Vagina (tissue), 2 donors: ENCODE results near the gene LSM14A. TPM values are rescaled to one million over a fixed set of nuclear protein-coding genes. Genes with fewer than 3 reads are reported as not detected.
"Not testable (repeated sequence)": the region's sequence is repeated elsewhere in the genome, so short reads cannot be mapped to it uniquely, and the experiment has no call there.

ENCODE experiments used
- DNase-seq, 2 donors: peaks; one replicate each; pipeline ENCODE4 v3.0.0-alpha.2; 2017; ENCODE audit errors: extremely low spot score in 2 of 2
- H3K27ac ChIP-seq: fragments of 200-600 bp; sonication (generic); one replicate; pipeline ENCODE4 v1.5.1; 2019
- H3K27me3 ChIP-seq: fragments of 200-600 bp; sonication (generic); one replicate; pipeline ENCODE4 v1.5.1; 2019
- H3K36me3 ChIP-seq, 2 donors: fragments of 200-600 bp; sonication (generic); one replicate each; pipeline ENCODE4 v1.5.1; 2017 to 2019
- H3K4me1 ChIP-seq: fragments of 200-600 bp; sonication (generic); one replicate; pipeline ENCODE4 v1.5.1; 2019
- H3K4me3 ChIP-seq, 2 donors: fragments of 200-600 bp; sonication (generic); 1 replicate in 1 of 2; 2 replicates in 1 of 2; pipeline ENCODE4 v1.5.1; 2016 to 2019
- H3K9me3 ChIP-seq: fragments of 200-600 bp; sonication (generic); one replicate; pipeline ENCODE4 v1.5.1; 2019
- CTCF ChIP-seq, 3 experiments: fragments of 450-650 bp in 2 of 3; fragments of 200-600 bp in 1 of 3; sonication (generic) in 1 of 3; IDR thresholded peaks; one replicate each; pipeline ENCODE4 v1.5.1; 2017 to 2019; ENCODE audit warnings: antibody characterized with exemption in 3 of 3, mild to moderate bottlenecking in 2 of 3, moderate library complexity in 2 of 3
- POLR2A ChIP-seq, 2 donors: fragments of 450-650 bp; IDR thresholded peaks; one replicate each; pipeline ENCODE4 v1.6.1; 2017; ENCODE audit warnings: antibody characterized with exemption in 2 of 2, mild to moderate bottlenecking in 2 of 2, moderate library complexity in 2 of 2
- POLR2AphosphoS5 ChIP-seq, 2 donors: sonication (generic); formaldehyde crosslinking; IDR thresholded peaks; one replicate each; pipeline ENCODE4 v1.9.0; 2017; ENCODE audit warnings: antibody characterized with exemption in 2 of 2, mild to moderate bottlenecking in 2 of 2, low read depth in 1 of 2; ENCODE audit not compliant: insufficient read depth in 1 of 2
- intact Hi-C: fragments of 100-400 bp; cut with DNase I; formaldehyde crosslinking; loops from one replicate; pipeline ENCODE4 v1.15.1; 2023
- total RNA-seq: library from RNA; depleted of rRNA; stranded (reverse); fragments of >200 nt; gene quantifications from one replicate; pipeline ENCODE4 v1.2.3, GENCODE V29; 2016

Gene LSM14A
- total RNA-seq, 1 donor from 2014 or later: 179 TPM

GRCh38 chr19:34213283-34213682, 41.0 kb downstream of the LSM14A start:
- H3K27ac ChIP-seq: no peak overlapping the region
- DNase-seq: no peak
- intact Hi-C loops: no loop called here
- peaks cover 6% of the 10 kb centered on the region for H3K4me1 ChIP-seq
- no peak overlapping the region for H3K4me3 ChIP-seq
- H3K27me3 ChIP-seq: no peaks in the 10 kb centered on the region
- TF ChIP-seq POLR2A (IDR thresholded peaks at IDR 0.05) (no peak), POLR2AphosphoS5 (IDR thresholded peaks at IDR 0.05; ENCODE audit: insufficient read depth in 1 of 2, low read depth in 1 of 2) (no peak), CTCF (IDR thresholded peaks at IDR 0.05) (no peak)
- H3K9me3 ChIP-seq: no peaks in the 10 kb centered on the region
- H3K36me3 ChIP-seq: peaks cover 0 to 71% of the 10 kb centered on the region in 2 donors

GRCh38 chr19:34214040-34214439, 41.7 kb downstream of the LSM14A start:
- peaks cover 0 to 65% of the 10 kb centered on the region in 2 donors for H3K36me3 ChIP-seq
- no peak overlapping the region for H3K27ac ChIP-seq
- peaks cover 8% of the 10 kb centered on the region for H3K4me1 ChIP-seq
- DNase-seq: no peak
- TF ChIP-seq POLR2A (IDR thresholded peaks at IDR 0.05) (no peak), POLR2AphosphoS5 (IDR thresholded peaks at IDR 0.05; ENCODE audit: insufficient read depth in 1 of 2, low read depth in 1 of 2) (no peak), CTCF (IDR thresholded peaks at IDR 0.05) (no peak)
- H3K9me3 ChIP-seq: no peaks in the 10 kb centered on the region
- intact Hi-C loops: no loop called here
- H3K27me3 ChIP-seq: no peaks in the 10 kb centered on the region
- H3K4me3 ChIP-seq: no peak overlapping the region

- intact Hi-C loops: no loop called here
- H3K4me3 ChIP-seq: no peak overlapping the region
- H3K27me3 ChIP-seq: no peaks in the 10 kb centered on the region
- DNase-seq: no peak
- no peaks in the 10 kb centered on the region for H3K9me3 ChIP-seq
- H3K27ac ChIP-seq: no peak overlapping the region
- no peak for TF ChIP-seq POLR2AphosphoS5 (IDR thresholded peaks at IDR 0.05; ENCODE audit: insufficient read depth in 1 of 2, low read depth in 1 of 2)
- no peak for TF ChIP-seq CTCF (IDR thresholded peaks at IDR 0.05)
- no peak for TF ChIP-seq POLR2A (IDR thresholded peaks at IDR 0.05)
- H3K36me3 ChIP-seq: peaks cover 0 to 61% of the 10 kb centered on the region in 2 donors
- H3K4me1 ChIP-seq: peaks cover 8% of the 10 kb centered on the region
Observed at GRCh38 chr19:34215006-34215665, 42.8 kb downstream of the LSM14A start.

GRCh38 chr19:34215666-34216038, 43.3 kb downstream of the LSM14A start:
- Histone ChIP-seq H3K4me1 (peaks cover 8% of the 10 kb centered on the region), H3K9me3 (no peaks in the 10 kb centered on the region), H3K27me3 (no peaks in the 10 kb centered on the region), H3K36me3 (peaks cover 0 to 61% of the 10 kb centered on the region in 2 donors), H3K4me3 (no peak overlapping the region), H3K27ac (no peak overlapping the region)
- intact Hi-C loops: no loop called here
- DNase-seq: no peak
- TF ChIP-seq POLR2AphosphoS5 (IDR thresholded peaks at IDR 0.05; ENCODE audit: insufficient read depth in 1 of 2, low read depth in 1 of 2): no peak
- no peak for TF ChIP-seq CTCF (IDR thresholded peaks at IDR 0.05)
- TF ChIP-seq POLR2A (IDR thresholded peaks at IDR 0.05): no peak

- H3K27ac ChIP-seq, DNase-seq, intact Hi-C loops, H3K4me1 ChIP-seq, H3K9me3 ChIP-seq, H3K27me3 ChIP-seq, H3K4me3 ChIP-seq: not testable (repeated sequence)
- peaks cover 0 to 62% of the 10 kb centered on the region in 2 donors for H3K36me3 ChIP-seq
Observed at GRCh38 chr19:34216745-34217219, 44.5 kb downstream of the LSM14A start.
